ENCODE data around the gene DOCK3. TPM values are rescaled to one million over a fixed set of nuclear protein-coding genes. Genes with fewer than 3 reads are reported as not detected.

DOCK3 gene
- total RNA-seq, 1 donor from 2014 or later: 2.7 TPM

- H3K36me3 ChIP-seq: no peaks in the 10 kb centered on the region
- no peaks in the 10 kb centered on the region for H3K4me1 ChIP-seq
- no peaks in the 10 kb centered on the region for H3K27me3 ChIP-seq
- no peak for TF ChIP-seq CTCF (IDR thresholded peaks at IDR 0.05)
- no peak for ATAC-seq
- peak; percentile 22 for DNase-seq
- no peak overlapping the region for H3K4me3 ChIP-seq
- H3K27ac ChIP-seq: no peak overlapping the region
- intact Hi-C loops (cut with DNase I): no loop called here
- H3K9me3 ChIP-seq: no peaks in the 10 kb centered on the region
Observed at GRCh38 chr3:50657407-50657806, 17.3 kb upstream of the DOCK3 start.

GRCh38 chr3:50657816-50658215 is 16.9 kb upstream of the DOCK3 start:
- Histone ChIP-seq H3K9me3 (no peaks in the 10 kb centered on the region), H3K4me1 (peaks cover 1% of the 10 kb centered on the region), H3K27ac (no peak overlapping the region), H3K4me3 (no peak overlapping the region), H3K36me3 (no peaks in the 10 kb centered on the region), H3K27me3 (no peaks in the 10 kb centered on the region)
- DNase-seq: peak; percentile 12
- no peak for TF ChIP-seq CTCF (IDR thresholded peaks at IDR 0.05)
- ATAC-seq: no peak
- intact Hi-C loops (cut with DNase I): no loop called here

- TF ChIP-seq CTCF (IDR thresholded peaks at IDR 0.05): no peak
- no peak for ATAC-seq
- Histone ChIP-seq H3K27me3 (no peaks in the 10 kb centered on the region), H3K27ac (no peak overlapping the region), H3K9me3 (no peaks in the 10 kb centered on the region), H3K4me1 (peaks cover 5% of the 10 kb centered on the region), H3K36me3 (no peaks in the 10 kb centered on the region), H3K4me3 (no peak overlapping the region)
- intact Hi-C loops (cut with DNase I): no loop called here
- peak; percentile 26 for DNase-seq
Observed at GRCh38 chr3:50658416-50658815, 16.3 kb upstream of the DOCK3 start.

- no peak overlapping the region for H3K27ac ChIP-seq
- no peaks in the 10 kb centered on the region for H3K27me3 ChIP-seq
- no peak overlapping the region for H3K4me3 ChIP-seq
- DNase-seq (peak; percentile 36), ATAC-seq (no peak)
- intact Hi-C loops (cut with DNase I): no loop called here
- peaks cover 5% of the 10 kb centered on the region for H3K4me1 ChIP-seq
- no peaks in the 10 kb centered on the region for H3K36me3 ChIP-seq
- TF ChIP-seq CTCF (IDR thresholded peaks at IDR 0.05): no peak
- no peaks in the 10 kb centered on the region for H3K9me3 ChIP-seq
Observed at GRCh38 chr3:50658831-50659230, 15.9 kb upstream of the DOCK3 start.

GRCh38 chr3:50660386-50660785 is 14.3 kb upstream of the DOCK3 start:
- DNase-seq: peak; percentile 29
- H3K4me3 ChIP-seq: no peak overlapping the region
- no peaks in the 10 kb centered on the region for H3K9me3 ChIP-seq
- intact Hi-C loops (cut with DNase I): no loop called here
- no peaks in the 10 kb centered on the region for H3K27me3 ChIP-seq
- H3K27ac ChIP-seq: no peak overlapping the region
- no peaks in the 10 kb centered on the region for H3K36me3 ChIP-seq
- H3K4me1 ChIP-seq: peaks cover 5% of the 10 kb centered on the region
- no peak for ATAC-seq
- TF ChIP-seq CTCF (IDR thresholded peaks at IDR 0.05): no peak

GRCh38 chr3:50661321-50661837 is 13.3 kb upstream of the DOCK3 start:
- Histone ChIP-seq H3K4me1 (peaks cover 5% of the 10 kb centered on the region), H3K36me3 (no peaks in the 10 kb centered on the region), H3K9me3 (no peaks in the 10 kb centered on the region), H3K4me3 (no peak overlapping the region), H3K27me3 (no peaks in the 10 kb centered on the region), H3K27ac (no peak overlapping the region)
- intact Hi-C loops (cut with DNase I): no loop called here
- no peak for TF ChIP-seq CTCF (IDR thresholded peaks at IDR 0.05)
- DNase-seq: peak; percentile 10
- ATAC-seq: no peak
